ENCODE data around the gene DUOXA1. TPM values are rescaled to one million over a fixed set of nuclear protein-coding genes. Genes with fewer than 3 reads are reported as not detected.
A peak's percentile ranks its signal among the peaks of the same experiment; 100 is the strongest.
"Not testable (repeated sequence)": the region's sequence is repeated elsewhere in the genome, so short reads cannot be mapped to it uniquely, and the experiment has no call there.

Gene DUOXA1
- total RNA-seq, 6 experiments from 2014 or later, result not detected

- H3K27ac ChIP-seq; intact Hi-C loops (cut with DNase I); H3K4me3 ChIP-seq; H3K4me1 ChIP-seq; H3K36me3 ChIP-seq; H3K9me3 ChIP-seq; DNase-seq; ATAC-seq; H3K27me3 ChIP-seq: not testable (repeated sequence)
- WGBS (ENCODE audit: insufficient coverage, low coverage, low lambda C conversion rate, missing lambda C conversion rate), result 37% methylated on average over 4 of the region's 5 CpGs
Measured at GRCh38 chr15:45079201-45079600, 50.5 kb downstream of the DUOXA1 start.

DNA sequence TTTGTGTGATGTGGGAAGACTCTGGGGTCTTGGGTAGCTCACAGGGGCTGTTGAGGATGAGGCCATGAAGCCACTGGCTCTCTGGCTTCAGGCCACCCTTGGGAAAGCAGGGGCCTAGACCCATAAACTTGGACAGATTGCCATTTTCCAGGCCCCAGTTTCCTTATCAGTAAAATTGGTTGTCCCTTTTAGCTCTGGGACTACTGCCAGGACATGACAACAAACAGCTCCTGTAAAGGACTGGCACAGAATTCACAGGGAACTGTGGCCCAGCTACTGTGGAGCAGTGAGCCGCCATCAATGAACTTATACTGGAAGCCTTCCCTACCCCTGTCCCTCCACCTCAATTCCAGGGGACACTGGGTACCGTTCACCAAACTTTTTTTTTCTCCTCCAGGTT is 52.3 kb downstream of the DUOXA1 start:
- H3K27ac ChIP-seq, result peak overlapping the region in 1 of 3 donors; percentile 49
- 0% methylated on average over 1 of the region's 2 CpGs for WGBS (ENCODE audit: insufficient coverage, low coverage, low lambda C conversion rate, missing lambda C conversion rate)
- H3K36me3 ChIP-seq; H3K9me3 ChIP-seq; H3K4me3 ChIP-seq; H3K27me3 ChIP-seq; intact Hi-C loops (cut with DNase I); H3K4me1 ChIP-seq: not testable (repeated sequence)
- DNase-seq (peak in 1 of 3 donors; percentile 63), ATAC-seq (peak; percentile 41 to 67 (median 56))

DNA sequence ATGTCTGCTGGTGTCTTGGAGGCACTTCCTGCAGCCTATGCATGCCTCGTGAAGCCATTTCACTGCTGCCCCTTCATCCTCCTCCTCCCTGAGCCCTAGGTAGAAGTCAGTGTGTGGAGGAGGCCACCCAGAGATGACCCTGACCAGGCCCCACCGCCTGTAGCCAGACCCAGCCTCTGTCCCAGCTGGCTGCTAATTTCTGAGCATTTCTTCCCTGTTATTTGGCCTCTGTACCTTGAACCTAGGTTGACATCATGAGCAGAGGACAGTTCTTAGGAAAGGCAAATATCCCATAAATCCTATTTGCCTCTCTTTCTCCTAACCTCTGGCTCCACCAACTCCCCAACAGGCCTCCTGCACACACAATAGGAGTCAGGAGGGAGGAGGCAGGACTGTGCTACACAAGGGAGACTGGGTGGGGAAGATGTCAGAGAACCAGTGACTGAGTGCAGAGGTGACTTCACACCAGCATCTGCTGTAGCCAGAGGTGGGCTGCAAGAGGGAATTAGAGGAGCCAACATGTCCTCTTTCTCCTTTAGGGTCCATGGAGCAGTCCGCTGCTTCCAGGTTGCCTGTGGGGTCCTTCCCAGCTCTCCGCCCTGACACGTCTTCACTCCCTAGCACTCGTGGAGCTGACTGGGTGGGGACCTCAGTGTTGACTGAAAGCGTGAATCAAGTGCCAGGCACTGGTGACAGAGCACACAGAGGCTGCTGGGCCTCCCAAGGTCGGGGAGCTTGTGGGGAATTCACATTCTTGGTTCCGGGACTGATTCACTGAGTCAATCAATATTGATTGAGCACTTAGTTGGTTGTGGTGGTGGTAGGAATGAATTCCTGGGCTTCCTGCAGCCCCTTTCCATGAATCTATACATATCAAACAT is 54.0 kb downstream of the DUOXA1 start:
- H3K4me3 ChIP-seq; H3K36me3 ChIP-seq; H3K9me3 ChIP-seq; DNase-seq; intact Hi-C loops (cut with DNase I); H3K27me3 ChIP-seq; H3K27ac ChIP-seq; H3K4me1 ChIP-seq: not testable (repeated sequence)
- no CpG with 5 or more reads among the region's 9 CpGs for WGBS (ENCODE audit: insufficient coverage, low coverage, low lambda C conversion rate, missing lambda C conversion rate)
- ATAC-seq, result peak; percentile 68 to 75 (median 70)

- DNase-seq; intact Hi-C loops (cut with DNase I); H3K9me3 ChIP-seq; H3K36me3 ChIP-seq; H3K4me3 ChIP-seq; H3K4me1 ChIP-seq; H3K27ac ChIP-seq; H3K27me3 ChIP-seq: not testable (repeated sequence)
- peak; percentile 33 to 48 (median 38) for ATAC-seq
Measured at GRCh38 chr15:45073602-45074001, 56.1 kb downstream of the DUOXA1 start.

DNA sequence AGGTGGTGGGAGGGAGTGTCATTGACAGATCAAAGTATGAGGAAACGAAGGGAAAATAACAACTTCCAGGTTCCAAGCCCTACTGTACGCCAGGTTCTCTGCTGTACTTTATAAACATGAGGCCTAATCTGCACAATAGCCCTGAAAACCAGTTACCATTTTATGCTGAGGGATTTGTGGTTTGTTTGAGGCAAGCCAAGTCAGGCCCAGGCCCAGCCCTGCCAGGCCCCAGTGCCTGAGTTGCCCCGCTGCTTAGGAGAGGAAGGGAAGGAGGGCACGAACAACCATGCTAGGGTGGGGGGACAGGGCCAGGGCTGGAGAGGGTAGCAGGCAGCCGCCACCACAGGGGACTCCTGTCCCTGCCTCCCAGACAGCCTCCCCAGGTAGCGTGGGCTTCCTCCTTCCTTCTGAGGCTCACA is 59.7 kb downstream of the DUOXA1 start:
- H3K4me3 ChIP-seq; H3K9me3 ChIP-seq; H3K4me1 ChIP-seq; ATAC-seq; DNase-seq; H3K27ac ChIP-seq; H3K27me3 ChIP-seq; intact Hi-C loops (cut with DNase I): not testable (repeated sequence)
- 76% methylated on average over 2 of the region's 6 CpGs for WGBS (ENCODE audit: insufficient coverage, low coverage, low lambda C conversion rate, missing lambda C conversion rate)
- peaks cover 0 to 37% (median 1%) of the 10 kb centered on the region in 4 donors for H3K36me3 ChIP-seq

Other genes with a start within 250 kb of the DUOXA1 start
- gene TERB2, start 173.2 kb downstream of the DUOXA1 start, total RNA-seq, result under 1 TPM in 1 of 6 experiments, not detected in 5; 0.32 TPM
- gene SORD, start 106.7 kb downstream of the DUOXA1 start, total RNA-seq, result 100 to 1,000 TPM in 5 of 6 experiments, 10 to 100 TPM in 1; 87.1 to 380 (median 236) TPM
- under 1 TPM in 5 of 6 experiments, not detected in 1; 0.02 to 0.93 (median 0.25) TPM for gene DUOX2, start 15.7 kb downstream of the DUOXA1 start, total RNA-seq
- 1 to 10 TPM in 1 of 6 experiments, not detected in 5; 1.4 TPM for gene DUOXA2, start 15.6 kb downstream of the DUOXA1 start, total RNA-seq
- 1 to 10 TPM in 1 of 6 experiments, under 1 TPM in 2, not detected in 3; 0.06 to 1.4 (median 0.19) TPM for gene DUOX1, start 115 bp upstream of the DUOXA1 start, total RNA-seq
- 10 to 100 TPM; 12.7 to 23.5 (median 15.1) TPM for gene SHF, start 58.1 kb upstream of the DUOXA1 start, total RNA-seq
- gene SLC28A2, start 122.4 kb upstream of the DUOXA1 start, total RNA-seq, result under 1 TPM in 4 of 6 experiments, not detected in 2; 0.04 to 0.81 (median 0.19) TPM
- 1,000 to 10,000 TPM in 1 of 6 experiments, 100 to 1,000 TPM in 5; 404 to 1,363 (median 579) TPM for gene GATM, start 248.7 kb upstream of the DUOXA1 start, total RNA-seq